Mucosa of stomach (tissue), 1 donor: ENCODE measurements around the gene PAFAH1B1.

Source experiments
- H3K27me3 ChIP-seq: one replicate; pipeline ENCODE4 v1.7.0; 2013; ENCODE audit warnings: mild to moderate bottlenecking, low read length; ENCODE audit not compliant: control insufficient read depth, insufficient read depth
- H3K36me3 ChIP-seq: one replicate; pipeline ENCODE4 v1.7.0; 2013; ENCODE audit warnings: low read length; ENCODE audit not compliant: control insufficient read depth, insufficient read depth
- H3K4me1 ChIP-seq: one replicate; pipeline ENCODE4 v1.7.0; 2013; ENCODE audit warnings: mild to moderate bottlenecking, low read length; ENCODE audit not compliant: control insufficient read depth, insufficient read depth
- H3K4me3 ChIP-seq: one replicate; pipeline ENCODE4 v1.7.0; 2013; ENCODE audit warnings: low read length
- H3K9ac ChIP-seq: one replicate; pipeline ENCODE4 v1.7.0; 2013; ENCODE audit warnings: mild to moderate bottlenecking, low read length, moderate library complexity
- H3K9me3 ChIP-seq: one replicate; pipeline ENCODE4 v1.7.0; 2013; ENCODE audit warnings: mild to moderate bottlenecking, low read length, moderate library complexity; ENCODE audit not compliant: control insufficient read depth
- donor health status: Pancreatic carcinoma.

The PAFAH1B1 gene

DNA sequence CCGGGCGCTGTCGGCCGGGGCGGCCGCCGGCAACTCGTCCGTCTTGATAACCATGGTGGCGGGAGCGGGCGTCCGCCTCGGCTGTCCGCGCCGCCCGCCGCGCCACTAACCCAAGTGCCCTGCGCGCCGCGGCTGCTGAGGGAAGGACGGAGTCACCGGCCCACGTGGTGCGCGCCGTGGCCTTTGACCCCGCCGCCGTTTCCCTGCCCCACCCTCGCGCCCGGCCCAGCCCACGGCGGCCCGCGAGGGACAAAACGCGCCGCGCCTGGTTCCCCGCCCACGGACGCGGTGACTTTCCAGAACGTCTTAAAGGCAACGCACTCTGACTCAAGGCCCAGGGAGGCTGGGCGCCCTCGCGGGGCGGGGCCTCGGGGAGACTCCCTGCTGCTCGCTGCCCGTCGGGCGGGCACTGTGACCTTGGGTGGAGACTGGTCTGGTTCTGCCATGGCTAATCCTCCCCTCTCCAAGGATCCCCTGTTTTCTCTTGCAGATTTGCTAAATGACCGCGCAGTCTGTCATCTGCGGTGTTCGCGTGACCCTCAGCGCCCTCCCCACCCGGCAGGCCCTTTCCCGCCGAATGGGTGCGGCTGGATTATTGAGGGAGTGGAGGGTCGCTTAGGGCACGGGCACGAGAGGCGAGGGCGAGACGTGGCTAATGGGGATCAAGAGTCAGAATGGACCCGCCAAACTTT is 118.3 kb downstream of the PAFAH1B1 start, which contains the start of gene CLUH:
TSS of gene CLUH (minus strand) at position 157 of the 692 bp plus-strand sequence. CDS start at position 54, 103 bp downstream.
- peaks cover 49% of the 10 kb centered on the region for H3K4me1 ChIP-seq
- peak within 1 kb of the TSS; percentile 80 for H3K4me3 ChIP-seq
- H3K9ac ChIP-seq = peak within 1 kb of the TSS; percentile 92
- no peaks in the 10 kb centered on the region for H3K36me3 ChIP-seq
- no peaks in the 10 kb centered on the region for H3K9me3 ChIP-seq
- no peaks in the 10 kb centered on the region for H3K27me3 ChIP-seq

DNA sequence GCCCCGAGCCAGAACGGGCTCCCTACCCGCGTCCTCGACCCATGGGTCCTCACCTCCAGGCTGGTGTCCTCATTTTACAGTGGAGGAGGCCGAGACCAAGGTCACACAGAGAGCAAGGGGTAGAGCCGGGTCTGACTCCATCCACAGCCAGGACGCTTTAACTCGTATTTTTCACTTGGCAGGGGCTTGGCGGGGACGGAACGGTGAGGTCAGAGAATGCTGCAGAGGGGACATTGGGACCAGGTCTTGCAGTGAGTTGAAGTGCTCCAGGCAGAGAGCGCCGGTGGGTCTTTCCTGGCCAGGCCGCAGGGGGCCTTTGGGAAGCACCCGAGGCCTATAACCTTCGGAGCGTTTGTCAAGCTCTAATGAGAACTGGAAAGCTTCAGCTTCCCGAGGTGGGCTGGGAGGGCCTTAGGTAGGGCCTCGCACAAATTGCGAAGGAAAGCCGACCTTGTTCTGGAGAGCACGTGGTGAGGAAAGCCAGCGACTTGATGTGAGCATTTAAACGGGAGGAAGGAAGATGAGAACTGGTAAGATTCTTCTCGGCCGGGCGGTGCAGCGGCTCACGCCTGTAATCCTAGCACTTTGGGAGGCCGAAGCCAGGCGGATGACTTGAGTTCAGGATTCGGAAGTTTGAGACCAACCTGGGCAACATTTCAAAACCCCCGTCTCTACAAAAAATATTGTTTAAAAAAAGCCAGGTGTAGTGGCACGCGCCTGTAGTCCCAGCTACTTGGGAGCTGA is 119.0 kb downstream of the PAFAH1B1 start:
- Histone ChIP-seq H3K4me1 (peaks cover 48% of the 10 kb centered on the region), H3K9me3 (no peaks in the 10 kb centered on the region), H3K9ac (peak overlapping the region; percentile 92), H3K36me3 (no peaks in the 10 kb centered on the region), H3K27me3 (no peaks in the 10 kb centered on the region), H3K4me3 (peak overlapping the region; percentile 80)

DNA sequence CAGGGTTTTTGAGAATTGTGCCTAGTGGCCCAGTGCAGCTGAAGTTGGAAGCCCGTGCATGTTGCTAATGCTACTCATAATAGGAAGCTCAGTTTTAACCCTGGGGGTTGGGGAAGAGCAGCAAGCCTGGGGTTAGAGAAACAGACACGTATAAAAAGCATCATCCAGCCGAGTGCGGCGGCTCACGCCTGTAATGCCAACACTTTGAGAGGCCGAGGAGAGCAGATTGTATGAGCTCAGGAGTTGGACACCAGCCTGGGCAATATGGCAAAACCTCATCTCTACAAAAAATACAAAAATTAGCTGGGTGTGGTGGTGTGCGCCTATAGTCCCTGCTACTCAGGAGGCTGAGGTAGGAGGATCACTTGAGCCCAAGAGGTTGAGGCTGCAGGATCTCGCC is 120.4 kb downstream of the PAFAH1B1 start:
- Histone ChIP-seq H3K9ac (no peak overlapping the region), H3K27me3 (no peaks in the 10 kb centered on the region), H3K4me3 (no peak overlapping the region), H3K36me3 (no peaks in the 10 kb centered on the region), H3K9me3 (no peaks in the 10 kb centered on the region), H3K4me1 (peaks cover 42% of the 10 kb centered on the region)

DNA sequence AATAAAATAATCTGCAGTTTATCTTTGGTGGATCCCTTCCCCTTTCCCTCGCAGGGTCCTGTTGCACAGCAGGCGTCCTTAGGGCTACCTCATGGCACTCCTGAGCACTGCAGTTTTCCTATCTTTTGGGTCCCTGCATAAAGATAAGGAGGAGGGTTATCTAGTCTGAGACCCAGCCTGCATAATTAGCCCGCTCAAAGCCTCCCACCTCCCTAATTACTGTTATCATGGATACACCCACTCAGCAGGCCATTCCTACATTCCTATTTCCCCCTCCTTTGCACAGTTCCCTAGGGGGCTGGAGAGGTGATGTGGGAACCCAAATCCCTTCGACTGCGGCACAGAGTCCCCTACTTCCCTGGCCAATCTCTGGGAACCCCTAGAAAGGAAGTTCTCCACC is 123.2 kb downstream of the PAFAH1B1 start:
- Histone ChIP-seq H3K36me3 (no peaks in the 10 kb centered on the region), H3K4me3 (no peak overlapping the region), H3K4me1 (peaks cover 21% of the 10 kb centered on the region), H3K9me3 (no peaks in the 10 kb centered on the region), H3K9ac (no peak overlapping the region), H3K27me3 (no peaks in the 10 kb centered on the region)

DNA sequence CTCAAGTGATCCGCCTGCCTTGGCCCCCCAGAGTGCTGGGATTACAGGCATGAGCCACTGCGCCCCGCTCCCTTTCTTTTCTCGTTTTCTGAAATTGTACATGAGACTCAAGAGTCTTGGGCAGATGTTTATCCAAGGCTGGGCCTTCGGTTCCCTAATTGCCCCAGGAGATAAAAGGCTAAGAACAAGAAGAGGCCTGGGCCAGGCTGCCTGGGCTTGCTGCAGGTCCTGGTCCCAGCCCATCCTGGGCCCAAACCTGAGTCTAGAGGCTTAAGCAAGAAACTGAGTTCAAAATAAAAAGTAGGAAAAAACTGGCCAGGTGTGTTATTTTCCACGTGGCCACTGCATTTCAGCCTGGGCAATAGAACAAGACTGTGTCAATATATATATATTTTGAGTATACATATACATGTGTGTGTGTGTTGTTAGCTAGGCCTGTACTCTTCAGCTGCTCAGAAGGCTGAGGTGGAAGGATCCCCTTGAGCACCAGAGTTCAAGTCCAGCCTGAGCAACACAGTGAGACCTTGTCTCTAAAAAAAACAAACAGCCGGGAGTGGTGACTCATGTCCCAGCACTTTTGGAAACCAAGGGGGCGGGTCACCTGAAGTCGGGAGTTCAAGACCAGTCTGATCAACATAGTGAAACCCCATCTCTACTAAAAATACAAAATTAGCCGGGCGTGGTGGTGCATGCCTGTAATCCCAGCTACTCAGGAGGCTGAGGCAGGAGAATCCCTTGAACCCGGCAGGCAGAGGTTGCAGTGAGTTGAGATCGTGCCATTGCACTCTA is 124.9 kb downstream of the PAFAH1B1 start:
- Histone ChIP-seq H3K27me3 (peaks cover 12% of the 10 kb centered on the region), H3K4me3 (no peak overlapping the region), H3K9me3 (no peaks in the 10 kb centered on the region), H3K36me3 (no peaks in the 10 kb centered on the region), H3K9ac (no peak overlapping the region), H3K4me1 (peaks cover 8% of the 10 kb centered on the region)

DNA sequence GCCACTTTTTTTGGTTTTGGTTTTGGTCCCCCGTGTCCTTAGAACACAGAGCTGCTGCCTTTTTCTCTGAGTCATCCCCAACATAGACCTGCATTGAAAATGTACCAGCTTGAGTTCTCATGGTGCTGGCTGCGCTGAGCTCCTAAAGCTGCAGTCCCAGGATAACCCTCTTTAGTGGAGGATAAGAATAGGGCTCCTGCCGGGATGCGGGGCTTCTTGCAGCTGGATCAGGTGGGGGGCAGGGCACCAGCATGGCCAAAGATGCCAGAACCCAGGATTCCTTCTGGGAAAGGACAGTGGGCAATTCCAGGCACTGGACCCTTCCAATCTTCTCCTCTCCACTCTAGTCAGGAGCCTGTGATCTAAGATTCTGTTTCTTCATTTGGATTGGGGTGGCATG is 126.4 kb downstream of the PAFAH1B1 start:
- Histone ChIP-seq H3K4me1 (peaks cover 9% of the 10 kb centered on the region), H3K36me3 (no peaks in the 10 kb centered on the region), H3K27me3 (peaks cover 17% of the 10 kb centered on the region), H3K9me3 (no peaks in the 10 kb centered on the region), H3K9ac (no peak overlapping the region), H3K4me3 (no peak overlapping the region)

DNA sequence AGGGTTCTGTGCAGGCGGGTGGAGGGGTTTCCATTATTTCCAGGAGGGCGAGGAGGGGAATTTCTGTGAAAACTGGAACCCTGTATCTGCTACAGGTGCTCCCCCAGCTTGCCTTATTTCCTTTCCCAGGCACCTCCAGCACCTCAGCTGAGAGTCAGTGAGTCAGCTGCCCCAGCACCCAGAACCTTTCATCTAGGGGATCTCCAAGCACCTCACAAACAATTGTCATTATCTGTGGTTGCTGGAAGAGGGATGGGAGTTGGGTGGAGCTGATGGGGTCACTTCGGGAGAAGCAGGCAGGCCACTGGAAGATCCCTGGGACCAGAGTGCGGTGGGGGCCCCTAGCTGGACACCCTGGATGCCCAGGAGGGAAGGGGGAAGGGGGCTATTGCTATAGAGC is 128.1 kb downstream of the PAFAH1B1 start:
- Histone ChIP-seq H3K4me1 (peaks cover 12% of the 10 kb centered on the region), H3K9me3 (no peaks in the 10 kb centered on the region), H3K4me3 (no peak overlapping the region), H3K27me3 (peaks cover 25% of the 10 kb centered on the region), H3K36me3 (no peaks in the 10 kb centered on the region), H3K9ac (no peak overlapping the region)

DNA sequence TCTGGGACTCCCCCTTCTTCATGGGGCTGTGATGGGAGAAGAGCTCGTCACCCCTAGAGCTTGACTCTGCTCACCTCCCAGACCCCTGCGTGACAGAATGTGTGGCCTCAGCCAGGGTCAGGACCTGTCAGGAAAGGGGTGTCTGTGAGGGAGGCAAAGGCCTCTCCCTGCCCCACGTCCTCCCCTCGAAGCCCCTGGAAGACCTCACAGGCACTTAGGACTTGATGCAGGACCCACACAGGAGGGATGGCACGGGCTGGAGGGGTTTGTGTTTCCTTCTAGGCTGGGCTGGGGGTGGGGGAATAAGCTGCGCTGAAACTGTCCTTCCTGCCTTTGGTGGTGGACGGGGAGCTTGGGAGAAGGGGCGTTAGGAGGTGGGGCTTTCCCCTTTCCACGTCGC is 129.2 kb downstream of the PAFAH1B1 start:
- H3K4me1 ChIP-seq = peaks cover 12% of the 10 kb centered on the region
- no peak overlapping the region for H3K9ac ChIP-seq
- no peak overlapping the region for H3K4me3 ChIP-seq
- peaks cover 31% of the 10 kb centered on the region for H3K27me3 ChIP-seq
- H3K36me3 ChIP-seq = no peaks in the 10 kb centered on the region
- no peaks in the 10 kb centered on the region for H3K9me3 ChIP-seq

DNA sequence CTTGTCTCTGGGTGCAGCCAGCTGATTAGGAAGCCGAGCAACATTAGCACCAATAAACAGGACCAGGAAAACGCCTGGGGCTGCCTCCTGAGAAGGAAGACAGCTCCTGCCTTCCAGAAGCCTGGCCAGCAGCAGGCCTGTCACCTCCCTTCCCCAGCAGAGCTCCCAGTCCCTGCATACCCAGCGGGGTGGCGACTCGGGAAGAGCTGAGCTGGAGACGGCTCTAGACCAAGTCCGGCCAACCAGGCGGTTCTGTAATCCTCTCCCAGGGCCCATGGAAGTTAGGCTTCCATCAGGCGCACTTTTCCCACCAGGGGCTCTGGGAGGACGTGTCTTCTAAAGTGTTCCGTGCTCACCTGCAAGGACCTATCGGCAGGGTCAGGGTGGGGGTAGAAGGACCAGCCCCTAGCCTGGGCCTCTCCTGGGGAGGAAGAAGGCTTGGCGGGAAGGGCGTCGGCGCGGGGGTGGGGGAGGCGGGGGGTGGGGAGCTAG is 130.1 kb downstream of the PAFAH1B1 start:
- H3K9ac ChIP-seq = no peak overlapping the region
- no peaks in the 10 kb centered on the region for H3K36me3 ChIP-seq
- no peaks in the 10 kb centered on the region for H3K9me3 ChIP-seq
- peaks cover 31% of the 10 kb centered on the region for H3K27me3 ChIP-seq
- H3K4me1 ChIP-seq = peaks cover 6% of the 10 kb centered on the region
- no peak overlapping the region for H3K4me3 ChIP-seq

DNA sequence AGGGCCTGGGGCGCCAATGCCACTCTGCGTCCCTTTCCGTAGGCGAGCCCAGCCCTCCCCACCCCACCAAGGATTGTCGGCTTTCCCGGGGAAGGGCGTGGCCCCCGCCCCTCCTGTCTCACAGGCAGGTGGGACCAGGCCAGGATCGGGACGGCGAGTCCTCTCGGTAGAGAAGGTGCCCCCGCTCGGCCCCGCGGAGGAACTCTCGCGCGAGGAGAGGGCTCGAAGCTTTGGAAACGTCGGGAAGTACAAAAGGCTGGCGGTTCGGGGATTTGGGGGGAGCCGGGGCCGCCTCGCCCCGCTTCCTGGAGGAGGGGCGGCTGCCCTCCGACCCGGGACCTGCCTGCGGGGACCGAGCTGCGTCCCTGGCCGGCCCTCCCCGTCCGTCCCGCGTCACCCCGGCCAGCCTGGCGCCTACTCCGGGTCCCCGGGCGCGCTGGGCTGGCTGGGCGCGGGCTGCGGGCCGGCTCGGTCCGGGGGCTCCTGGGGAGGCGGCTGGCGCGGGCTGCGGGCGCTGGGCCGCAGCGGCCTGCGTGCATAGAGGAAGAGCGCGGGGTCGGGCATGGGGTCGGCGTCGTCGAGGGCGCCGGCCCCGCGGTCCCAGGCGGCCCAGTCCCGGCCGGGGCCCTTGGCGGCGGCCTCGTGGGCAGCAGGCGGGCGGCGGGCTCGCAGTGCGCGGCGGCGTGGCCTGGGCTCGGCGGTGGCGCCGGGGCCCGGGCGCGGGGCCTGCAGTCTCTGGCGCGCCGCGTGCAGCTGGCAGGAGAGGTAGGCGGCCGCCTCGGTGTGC is 130.7 kb downstream of the PAFAH1B1 start:
- peaks cover 31% of the 10 kb centered on the region for H3K27me3 ChIP-seq

DNA sequence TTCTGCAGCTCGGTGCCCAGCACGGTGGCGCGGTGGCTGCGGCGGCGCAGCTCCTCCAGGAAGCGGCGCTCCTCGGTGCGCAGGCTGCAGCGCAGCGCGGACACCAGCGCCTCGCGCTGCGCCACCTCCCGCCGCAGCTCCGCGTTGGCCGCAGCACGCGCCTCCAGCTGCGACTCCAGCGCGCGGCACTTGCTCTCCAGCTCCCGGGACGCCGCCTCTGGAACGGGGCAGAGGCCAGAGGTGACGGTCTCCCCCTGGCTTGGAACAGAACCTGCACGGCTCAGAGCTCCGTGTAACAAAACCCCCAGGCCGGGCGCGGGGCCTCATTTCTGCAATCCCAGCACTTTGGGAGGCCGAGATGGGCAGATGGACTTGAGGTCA is 131.3 kb downstream of the PAFAH1B1 start:
- no peaks in the 10 kb centered on the region for H3K36me3 ChIP-seq
- no peak overlapping the region for H3K4me3 ChIP-seq
- no peaks in the 10 kb centered on the region for H3K9me3 ChIP-seq
- peaks cover 4% of the 10 kb centered on the region for H3K4me1 ChIP-seq
- peaks cover 31% of the 10 kb centered on the region for H3K27me3 ChIP-seq
- H3K9ac ChIP-seq = no peak overlapping the region

More for the DNA sequence above, 130.7 kb downstream of the PAFAH1B1 start:
- no peaks in the 10 kb centered on the region for H3K36me3 ChIP-seq
- peaks cover 4% of the 10 kb centered on the region for H3K4me1 ChIP-seq
- no peak overlapping the region for H3K9ac ChIP-seq
- H3K4me3 ChIP-seq = no peak overlapping the region
- H3K9me3 ChIP-seq = no peaks in the 10 kb centered on the region
